C4-2B (cell line): Measurements from ENCODE around the gene NEU4.

ENCODE experiments used
- ZFX ChIP-seq: fragments of 450-650 bp; IDR thresholded peaks from 2 replicates; pipeline ENCODE4 v1.6.1; 2017
- TF ChIP-seq, protein P1 (sequence below): fragments of 450-650 bp; conservative IDR thresholded peaks from 2 replicates; pipeline ENCODE4 v1.5.1; 2017; ENCODE audit warnings: mild to moderate bottlenecking

DNA sequence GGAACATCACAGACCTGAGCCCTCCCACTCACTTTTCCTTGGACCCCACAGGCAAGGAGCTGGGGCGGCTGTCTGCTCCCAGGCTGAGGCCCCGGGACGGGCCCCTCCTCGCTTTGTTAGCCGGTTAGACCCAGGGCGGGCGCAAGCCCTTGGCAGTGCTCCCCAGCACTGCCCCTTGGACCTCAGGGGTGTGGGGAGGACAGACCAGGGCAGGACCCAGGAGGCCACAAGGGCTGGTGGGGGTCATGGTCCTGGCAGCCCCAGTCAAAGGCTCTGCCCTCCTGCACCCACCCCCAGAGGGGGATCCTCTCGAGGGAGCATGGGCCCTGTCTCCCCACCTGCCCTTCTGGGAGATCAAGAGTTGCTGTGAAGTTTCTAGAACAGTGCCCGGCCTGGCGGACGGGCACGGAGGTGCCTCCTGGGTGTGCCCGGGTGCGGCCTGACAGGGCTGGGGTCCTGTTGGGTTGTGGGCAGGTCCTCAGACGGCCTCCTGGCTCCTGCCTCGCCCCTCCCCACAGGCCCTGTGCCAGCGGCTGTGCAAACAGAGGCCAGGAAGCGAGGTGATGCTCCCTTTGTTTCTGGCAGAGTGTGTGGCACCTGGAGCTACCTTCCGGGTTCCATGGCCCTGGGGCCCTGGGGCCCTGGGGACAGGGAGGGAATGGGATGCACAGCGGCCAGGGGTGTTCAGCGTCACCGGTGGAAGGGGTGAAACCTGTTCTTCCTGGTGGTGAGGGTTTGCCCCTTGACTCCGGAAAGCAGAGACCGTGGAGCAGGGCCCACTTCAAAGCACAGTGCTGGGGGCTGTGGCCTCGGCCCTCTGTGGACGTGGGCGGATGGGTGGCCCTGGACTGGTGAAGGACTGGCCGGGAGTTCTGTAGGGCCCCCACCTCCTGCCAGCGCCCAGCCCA, 35.2 kb upstream of the NEU4 start:
- TF ChIP-seq, protein P1, sequence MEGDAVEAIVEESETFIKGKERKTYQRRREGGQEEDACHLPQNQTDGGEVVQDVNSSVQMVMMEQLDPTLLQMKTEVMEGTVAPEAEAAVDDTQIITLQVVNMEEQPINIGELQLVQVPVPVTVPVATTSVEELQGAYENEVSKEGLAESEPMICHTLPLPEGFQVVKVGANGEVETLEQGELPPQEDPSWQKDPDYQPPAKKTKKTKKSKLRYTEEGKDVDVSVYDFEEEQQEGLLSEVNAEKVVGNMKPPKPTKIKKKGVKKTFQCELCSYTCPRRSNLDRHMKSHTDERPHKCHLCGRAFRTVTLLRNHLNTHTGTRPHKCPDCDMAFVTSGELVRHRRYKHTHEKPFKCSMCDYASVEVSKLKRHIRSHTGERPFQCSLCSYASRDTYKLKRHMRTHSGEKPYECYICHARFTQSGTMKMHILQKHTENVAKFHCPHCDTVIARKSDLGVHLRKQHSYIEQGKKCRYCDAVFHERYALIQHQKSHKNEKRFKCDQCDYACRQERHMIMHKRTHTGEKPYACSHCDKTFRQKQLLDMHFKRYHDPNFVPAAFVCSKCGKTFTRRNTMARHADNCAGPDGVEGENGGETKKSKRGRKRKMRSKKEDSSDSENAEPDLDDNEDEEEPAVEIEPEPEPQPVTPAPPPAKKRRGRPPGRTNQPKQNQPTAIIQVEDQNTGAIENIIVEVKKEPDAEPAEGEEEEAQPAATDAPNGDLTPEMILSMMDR, result no peak
- TF ChIP-seq ZFX, result no peak
